Ureter (tissue), 1 donor: ENCODE results near the gene ADAT3. TPM values are rescaled to one million over a fixed set of nuclear protein-coding genes. Genes with fewer than 3 reads are reported as not detected.
"Not testable (repeated sequence)": the region's sequence is repeated elsewhere in the genome, so short reads cannot be mapped to it uniquely, and the experiment has no call there.

ENCODE experiments used
- DNase-seq: peaks from one replicate; pipeline ENCODE4 v3.0.0-alpha.2; 2020; ENCODE audit warnings: low spot score
- total RNA-seq: library from RNA; stranded (reverse); gene quantifications from one replicate; pipeline ENCODE4 v1.2.4, GENCODE V29; 2023
- donor health status: DM: yes; HTN: yes; CAD: no.

ADAT3 gene
- total RNA-seq, 1 donor from 2014 or later: 4.1 TPM

DNA sequence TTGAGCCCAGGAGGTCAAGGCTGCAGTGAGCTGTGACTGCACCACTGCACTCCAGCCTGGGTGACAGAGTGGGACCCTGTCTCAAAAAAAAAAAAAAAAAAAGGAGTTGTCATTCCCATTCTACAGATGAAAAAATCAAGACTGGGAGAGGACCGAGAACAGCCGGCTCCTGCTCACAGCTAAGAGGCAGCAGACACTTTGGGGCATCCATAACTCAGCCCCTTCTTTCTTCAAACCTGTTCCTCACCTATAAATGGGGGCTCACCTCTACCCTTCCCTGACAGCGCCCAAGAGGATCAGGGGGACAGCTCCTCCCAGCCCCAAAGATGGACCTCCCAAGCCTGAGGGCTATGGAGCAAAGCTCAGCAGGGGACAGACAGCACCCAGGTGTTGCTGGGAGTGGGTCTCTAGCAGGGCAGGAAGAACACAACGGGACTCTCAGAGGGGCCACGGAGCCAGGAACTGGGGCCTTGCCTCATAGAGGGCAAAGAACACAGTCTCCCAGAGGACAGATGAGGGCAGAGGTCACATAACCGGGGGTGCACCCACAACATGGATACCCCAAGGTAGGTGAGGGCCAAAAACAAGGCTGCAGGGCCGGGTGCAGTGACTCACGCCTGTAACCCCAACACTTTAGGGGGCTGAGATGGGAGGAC lies 38.4 kb upstream of the ADAT3 start:
- no peak for DNase-seq

DNA sequence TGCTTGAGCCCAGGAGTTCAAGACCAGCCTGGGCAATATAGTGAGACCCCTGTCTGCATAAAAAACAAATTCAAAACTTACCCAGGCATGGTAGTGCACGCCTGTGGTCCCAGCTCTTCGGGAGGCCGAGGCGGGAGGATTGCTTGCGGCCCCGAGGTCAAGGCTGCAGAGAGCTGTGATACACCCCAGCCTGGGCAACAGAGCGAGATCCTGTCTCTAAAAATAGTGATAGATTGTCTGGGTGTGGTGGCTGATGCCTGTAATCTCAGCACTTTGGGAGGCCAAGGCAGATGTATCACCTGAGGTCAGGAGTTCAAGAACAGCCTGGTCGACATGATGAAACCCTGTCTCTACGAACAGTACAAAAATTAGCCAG lies 37.9 kb upstream of the ADAT3 start:
- no peak for DNase-seq

DNA sequence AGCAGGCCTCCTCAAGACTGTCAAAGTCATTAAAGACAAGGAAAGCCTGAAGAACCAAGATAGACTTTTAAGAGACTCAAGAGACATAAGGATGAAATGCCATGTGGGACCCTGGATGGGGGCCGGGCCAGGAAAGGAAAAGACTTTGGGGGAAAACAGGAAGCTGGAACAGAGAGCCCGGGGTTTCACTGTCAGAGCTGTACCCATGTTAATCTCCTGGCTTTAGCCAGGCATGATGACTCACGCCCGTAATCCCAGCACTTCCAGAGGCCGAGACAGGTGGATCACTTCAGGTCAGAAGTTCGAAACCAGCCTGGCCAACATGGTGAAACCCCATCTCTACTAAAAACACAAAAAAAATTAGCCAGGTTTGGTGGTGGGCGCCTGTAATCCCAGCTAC lies 36.2 kb upstream of the ADAT3 start:
- no peak for DNase-seq

DNA sequence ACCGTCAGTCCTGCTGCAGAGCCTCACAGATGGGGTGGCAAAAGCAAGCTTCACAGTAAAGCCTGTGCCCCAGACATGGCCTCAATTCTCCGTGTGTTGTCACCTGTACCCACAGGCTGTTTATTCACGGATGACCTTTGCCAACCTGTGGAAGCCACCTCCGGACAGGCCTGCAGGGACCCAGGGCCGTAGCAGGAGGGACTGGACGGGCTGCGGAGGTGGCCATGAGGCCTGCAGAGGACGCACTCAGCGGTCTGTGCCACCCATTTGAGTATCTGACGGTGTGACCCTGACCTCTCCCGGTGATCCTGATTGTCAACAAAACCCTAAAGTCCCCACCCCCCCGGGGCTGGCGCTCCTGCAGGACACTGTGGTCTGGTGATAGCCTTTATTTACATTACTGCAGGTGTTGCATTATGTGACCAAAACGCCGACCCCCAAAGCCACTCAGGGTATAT lies 34.0 kb upstream of the ADAT3 start:
- DNase-seq: no peak

DNA sequence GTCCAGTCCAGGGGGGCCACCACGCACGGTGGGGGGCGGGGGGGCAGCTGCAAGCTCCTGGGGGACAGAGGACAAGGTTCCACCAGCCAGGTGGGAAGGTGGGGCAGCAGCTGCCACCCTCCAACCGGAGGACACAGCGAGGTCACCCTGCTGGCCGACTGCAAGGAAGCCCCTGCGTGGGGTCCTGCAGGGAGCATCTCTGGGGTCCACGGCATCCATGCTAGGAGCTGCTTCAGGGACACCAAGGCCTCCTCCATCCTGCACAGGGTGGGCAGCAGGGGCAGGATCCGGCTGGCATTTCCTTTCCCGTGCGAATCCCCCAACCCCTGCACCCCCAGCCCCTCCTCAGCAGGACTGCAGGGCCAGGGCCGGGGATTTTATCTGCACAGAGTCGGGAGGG lies 33.6 kb upstream of the ADAT3 start:
- no peak for DNase-seq

DNA sequence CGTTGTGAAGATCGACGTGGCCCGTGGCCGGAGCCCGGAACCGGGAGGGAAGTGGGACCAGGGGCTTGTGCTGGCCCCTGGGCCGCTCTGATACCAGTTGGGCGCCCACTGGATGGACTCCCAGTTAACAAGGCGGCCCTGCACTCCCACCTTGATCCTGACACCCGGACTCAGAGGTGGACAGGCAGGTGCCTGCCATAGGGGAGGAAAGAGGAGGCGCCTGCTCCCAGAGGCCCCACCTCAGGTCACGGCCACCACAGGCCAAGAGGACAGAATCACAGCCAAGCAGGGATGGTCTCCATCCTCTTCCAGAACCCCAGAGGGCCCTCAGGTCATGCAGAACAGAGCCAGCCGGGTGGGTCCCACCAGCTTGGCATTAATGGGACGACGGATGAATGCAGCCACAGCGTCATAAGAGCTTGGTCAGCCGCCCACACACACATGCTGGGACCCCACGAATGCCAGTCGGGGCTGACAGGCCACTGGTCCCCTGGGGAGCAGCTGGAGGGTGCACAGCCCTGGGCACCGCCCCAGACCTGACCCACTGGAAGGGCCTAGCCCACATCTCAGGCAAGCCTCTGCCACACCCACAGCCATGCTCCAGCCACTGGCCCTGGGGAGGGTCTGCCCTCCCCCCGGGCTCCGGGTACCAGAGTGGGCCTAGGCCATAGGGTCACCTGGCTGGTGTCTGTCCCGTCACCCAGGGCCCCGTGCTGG lies 32.2 kb upstream of the ADAT3 start:
- no peak for DNase-seq

DNA sequence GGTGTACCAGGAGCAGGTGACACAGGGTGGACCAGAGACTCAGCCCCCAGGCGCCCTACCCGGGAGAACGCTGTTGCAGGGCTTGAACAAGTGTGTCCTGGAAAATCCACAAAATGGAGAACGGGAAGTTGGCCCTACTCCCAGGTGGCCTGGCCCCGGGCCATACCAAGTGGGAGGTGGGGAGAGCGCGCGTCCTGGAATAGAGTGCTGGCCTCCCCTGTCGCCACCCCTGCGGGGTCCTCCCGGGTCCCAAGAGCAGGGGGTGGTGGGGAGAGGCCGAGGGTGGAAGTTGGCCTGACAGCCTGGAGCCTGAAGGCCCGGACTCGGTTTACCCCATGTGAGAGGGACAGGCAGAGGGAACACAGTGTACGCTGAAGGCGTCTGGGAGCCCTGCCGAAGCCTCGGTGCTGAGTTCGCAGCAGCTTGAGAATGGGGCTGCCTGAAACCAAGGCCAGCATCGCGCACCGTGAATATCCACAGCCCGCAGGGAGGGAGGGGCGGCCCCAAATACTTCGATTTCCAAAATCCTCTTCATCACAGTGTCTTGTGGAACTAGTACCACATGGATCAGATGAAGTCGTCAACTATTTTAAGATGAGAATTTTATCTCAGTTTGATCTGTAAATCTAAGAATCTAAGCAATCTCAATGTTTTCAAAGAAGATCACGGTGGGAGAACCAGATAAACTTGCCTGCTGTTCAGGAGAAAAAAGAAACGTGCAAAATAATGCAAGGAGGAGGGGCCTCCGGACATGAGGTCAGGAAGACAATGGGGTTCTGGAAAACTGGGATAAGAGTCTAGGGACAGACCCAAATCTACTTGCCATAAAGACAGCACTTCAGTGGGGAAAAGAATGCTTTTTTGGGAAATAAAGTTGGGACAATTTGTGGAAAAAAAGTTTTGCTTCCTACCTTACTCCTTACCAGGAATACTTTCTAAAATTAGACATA lies 31.4 kb upstream of the ADAT3 start:
- DNase-seq: peak; percentile 65

DNA sequence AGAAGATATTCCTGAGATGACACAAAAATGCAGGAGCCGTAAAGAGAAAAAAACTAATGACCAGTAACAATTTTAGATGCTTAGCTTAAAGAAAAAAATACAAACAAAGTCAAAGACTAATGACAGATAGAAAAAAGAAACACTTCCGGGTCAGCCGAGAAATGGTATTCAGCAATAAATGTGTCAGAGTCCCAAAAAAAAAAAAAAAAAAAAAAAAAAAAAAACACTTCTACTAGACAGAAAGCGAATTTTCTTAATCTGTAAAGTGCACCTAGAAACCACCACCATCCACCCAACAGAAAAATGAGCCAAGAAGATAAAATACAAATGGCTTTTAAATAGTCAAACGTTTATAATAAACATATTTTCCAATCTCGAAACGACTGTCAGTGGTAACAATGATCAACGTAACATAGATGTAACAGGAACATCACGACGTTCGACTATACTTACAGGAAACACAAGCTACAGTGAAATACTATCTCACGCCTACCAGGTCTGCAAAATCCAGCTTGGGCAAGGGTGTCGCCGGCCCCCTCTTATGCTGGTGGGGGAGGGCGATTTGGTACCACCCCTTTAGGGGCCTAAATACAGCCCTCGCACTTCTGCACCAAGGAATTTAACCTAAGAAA lies 30.5 kb upstream of the ADAT3 start:
- DNase-seq: no peak

DNA sequence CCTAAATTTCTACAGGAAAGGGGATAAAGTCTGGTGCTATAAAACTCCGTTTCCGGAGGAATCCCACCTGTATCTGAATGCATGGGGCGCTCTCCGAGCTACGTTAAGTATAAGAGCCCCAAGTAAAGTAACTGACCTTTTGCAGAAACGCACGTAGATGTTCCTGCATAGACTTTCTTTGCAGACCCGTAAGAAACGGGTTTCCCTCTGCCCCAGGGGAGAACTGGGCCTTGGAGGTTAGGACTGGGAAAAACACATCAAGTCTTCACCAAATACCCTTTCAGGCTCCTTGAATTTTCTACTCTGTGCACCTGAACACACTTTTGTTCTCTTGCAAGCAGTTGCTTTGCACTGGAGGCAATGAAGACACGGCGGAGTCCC lies 29.9 kb upstream of the ADAT3 start:
- DNase-seq: not testable (repeated sequence)

DNA sequence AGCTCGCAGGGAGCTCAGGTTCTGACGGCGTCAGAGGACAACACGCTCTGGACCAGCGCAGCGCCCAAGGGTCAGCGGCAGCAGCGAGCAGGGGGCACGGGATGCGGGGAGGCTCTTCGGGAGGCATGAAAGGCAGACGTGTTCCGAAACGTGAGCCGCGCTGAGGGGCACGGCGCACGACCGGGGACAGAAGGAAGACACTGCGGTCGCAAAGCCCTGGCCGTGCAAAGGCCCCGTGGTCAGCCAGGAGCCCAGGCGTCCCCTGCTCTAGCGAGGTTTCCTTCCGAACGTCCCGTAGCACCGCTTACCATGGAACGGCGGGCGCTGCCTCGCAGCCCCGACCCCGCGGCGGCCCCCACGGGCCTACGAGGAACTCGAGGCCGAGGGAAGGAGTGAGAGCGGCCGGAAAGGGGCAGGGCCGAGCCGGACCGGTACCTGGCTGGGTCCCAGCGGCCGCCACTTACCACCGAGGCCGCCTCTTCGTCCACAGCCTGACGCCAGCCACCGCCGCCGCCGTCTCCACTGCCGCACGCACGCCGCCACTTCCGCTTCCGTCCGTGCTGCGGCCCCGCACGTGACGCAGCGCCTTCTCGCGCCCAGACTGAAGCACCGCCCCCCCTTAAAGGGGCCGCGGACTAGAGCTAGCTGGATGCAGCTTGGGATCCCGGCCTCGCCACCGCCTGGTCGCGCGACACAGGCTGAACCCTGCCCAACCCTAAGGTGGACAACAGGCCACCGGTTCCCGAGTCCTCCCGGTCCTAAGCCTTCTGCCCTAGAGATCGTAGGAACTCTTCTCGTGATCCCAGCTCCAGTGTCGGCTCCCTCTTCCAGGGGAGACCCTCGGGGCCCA lies 29.3 kb upstream of the ADAT3 start:
- peak; percentile 91 for DNase-seq

DNA sequence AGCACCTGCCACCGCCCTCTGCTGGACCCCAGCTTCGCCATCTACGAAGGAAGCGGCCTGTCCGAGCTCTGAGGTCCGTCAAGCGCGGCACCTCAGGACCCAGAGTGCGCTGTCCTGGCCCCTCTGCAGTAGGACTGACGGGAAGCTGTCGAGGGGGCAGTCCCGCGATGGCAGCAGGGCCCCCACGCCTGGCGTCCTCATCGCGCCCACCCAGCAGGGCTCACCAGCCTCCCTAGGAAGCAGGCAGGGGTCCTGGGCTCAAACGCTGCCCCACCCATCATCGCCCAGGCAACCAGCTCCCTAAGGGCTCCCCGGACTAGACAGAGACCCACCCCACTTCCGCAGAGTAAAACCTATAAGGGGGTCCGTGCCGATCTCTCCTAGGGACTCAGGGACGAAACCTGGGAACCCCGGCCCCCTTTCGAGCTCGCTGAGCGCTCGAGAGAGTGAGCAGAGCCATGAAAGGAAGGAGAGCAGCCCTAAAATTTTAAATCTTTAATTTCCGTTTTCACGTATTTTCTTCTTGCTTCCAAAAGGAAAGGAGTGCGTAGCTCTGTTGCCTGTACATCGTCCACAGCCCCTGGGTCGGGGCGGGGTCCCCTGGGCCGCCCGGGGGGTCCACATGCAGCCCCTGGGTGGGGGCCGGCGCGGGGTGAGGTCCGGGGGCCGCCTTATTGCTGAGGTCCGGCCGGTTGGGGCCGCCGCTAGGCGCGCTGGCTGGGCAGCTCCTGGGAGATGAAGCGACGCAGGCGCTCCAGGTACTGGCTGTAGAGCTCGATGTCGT lies 28.5 kb upstream of the ADAT3 start:
- not testable (repeated sequence) for DNase-seq

DNA sequence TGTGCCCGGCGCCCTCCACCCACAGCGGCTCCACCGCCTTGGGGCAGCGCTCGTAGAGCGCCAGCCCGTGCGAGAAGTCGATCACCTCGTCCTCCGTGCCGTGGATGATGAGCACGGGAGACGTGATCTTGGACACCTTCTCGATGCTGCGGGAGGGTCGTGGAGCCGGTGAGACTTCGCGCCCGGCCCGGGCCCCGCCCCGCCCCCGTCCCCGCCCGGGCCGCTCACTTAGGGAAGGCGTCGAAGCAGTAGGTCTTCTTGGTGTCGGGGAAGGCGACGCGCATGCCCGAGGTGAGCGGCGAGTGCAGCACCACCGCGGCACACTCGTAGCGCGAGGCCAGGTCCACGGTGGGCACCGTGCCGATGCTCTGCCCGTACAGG lies 27.9 kb upstream of the ADAT3 start:
- DNase-seq: not testable (repeated sequence)

DNA sequence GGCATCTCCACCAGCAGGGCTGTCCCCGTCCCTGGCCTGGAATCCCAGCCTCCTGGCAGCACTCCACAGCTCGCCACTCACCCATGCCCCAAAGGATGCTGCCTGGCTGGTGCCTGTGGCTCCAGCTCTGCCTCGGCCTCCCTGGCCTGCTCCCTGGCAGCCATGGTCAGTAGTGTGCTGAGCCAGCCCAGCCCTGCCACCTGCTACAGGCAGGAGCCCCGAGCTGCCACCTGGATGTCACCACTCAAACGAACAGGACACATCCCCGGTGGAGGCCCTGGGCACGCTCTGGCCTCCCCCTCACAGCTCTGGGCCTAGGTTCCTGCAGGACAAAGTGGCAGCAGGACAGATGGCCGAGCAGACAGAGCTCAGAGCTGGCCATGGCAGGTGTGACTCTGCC lies 26.6 kb upstream of the ADAT3 start:
- DNase-seq: not testable (repeated sequence)

DNA sequence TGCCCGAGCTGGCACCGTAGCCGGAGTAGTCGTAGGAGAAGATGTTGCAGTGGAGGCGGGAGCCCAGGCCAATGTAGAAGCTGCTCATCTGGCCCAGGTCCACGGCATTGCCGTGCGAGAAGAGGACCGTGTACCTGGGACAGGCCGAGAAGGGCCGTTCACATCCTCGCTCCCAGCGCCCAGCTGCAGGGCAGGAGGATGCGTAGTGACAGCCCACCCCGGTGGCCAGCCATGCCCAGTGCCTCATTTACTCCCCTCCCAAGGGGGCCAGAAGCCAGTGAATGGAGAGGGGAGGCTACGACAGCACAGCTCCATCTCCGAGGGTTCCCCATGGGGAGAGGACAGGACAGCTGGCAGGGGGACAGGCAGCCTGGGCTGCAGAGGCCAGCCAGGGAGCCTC lies 25.2 kb upstream of the ADAT3 start:
- DNase-seq: not testable (repeated sequence)

DNA sequence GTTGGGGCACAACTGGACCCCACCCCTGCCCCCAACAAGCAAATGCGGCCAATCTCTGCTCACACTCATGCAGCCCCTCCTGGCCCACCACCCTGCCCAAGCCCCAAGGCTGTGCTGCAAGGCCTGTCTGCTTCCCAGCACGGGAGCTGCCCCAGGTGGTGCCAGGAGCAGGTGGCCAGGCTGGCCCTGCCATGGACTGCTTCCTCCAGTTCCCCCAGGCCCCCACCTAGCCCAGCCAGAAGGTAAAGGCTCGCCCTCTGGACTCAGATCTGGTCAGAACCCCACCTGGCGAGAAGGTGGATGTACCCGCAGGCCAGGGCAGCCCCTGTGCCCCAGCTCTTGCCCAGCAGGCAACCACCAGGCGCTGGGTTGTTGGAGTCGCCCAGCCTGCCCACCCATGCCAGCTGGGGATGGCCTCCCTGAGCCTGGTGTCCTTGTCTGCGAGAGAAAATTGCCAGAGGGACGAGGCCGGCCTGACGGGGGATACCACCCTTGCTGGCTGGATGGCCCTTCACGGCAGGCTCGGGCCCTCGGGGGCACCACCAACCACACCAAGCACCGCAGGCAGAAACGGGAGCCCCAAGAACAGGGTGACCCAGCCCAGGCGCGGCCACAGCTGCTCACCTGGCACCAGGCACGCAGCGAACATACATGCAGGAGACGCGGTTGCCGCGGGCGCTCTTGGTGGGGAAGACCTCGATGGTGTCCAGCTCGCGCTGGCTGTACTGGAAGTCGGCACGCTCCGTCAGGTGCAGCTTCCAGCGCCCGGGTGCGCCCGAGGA lies 24.4 kb upstream of the ADAT3 start:
- DNase-seq: no peak

DNA sequence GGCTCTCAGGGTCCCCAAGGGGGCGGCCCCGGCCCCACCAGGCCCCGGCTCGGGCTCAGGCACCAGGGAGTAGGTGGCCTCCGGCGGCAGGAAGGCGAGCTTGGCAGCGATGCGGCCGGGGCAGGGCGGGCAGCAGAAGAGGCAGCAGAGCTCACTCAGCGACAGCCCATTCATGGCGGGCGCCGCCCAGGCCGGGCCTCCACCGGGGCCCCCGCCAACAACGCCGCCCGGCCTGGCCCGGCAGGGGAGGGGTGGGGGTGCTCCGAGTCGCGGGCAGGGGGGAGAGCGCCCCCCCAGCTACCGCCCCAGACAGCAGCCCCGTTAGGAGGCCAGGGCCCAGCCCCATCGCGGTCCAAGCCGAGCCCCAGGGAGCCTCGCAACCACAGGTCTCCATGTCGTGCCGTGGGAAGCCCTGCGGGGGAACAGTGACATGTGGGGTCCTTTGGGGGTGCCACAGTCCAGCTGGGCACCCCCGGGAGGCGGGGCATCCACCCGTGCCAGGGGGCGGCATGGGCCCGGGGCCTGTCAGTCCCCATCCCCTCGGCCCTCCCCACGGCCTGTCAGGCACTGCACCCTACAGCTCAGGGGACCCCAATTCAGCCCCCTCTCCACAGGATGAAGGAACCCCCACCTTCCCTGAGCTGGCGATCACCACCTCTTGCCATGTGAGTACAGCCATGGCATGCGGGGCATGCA lies 23.7 kb upstream of the ADAT3 start:
- DNase-seq: not testable (repeated sequence)

DNA sequence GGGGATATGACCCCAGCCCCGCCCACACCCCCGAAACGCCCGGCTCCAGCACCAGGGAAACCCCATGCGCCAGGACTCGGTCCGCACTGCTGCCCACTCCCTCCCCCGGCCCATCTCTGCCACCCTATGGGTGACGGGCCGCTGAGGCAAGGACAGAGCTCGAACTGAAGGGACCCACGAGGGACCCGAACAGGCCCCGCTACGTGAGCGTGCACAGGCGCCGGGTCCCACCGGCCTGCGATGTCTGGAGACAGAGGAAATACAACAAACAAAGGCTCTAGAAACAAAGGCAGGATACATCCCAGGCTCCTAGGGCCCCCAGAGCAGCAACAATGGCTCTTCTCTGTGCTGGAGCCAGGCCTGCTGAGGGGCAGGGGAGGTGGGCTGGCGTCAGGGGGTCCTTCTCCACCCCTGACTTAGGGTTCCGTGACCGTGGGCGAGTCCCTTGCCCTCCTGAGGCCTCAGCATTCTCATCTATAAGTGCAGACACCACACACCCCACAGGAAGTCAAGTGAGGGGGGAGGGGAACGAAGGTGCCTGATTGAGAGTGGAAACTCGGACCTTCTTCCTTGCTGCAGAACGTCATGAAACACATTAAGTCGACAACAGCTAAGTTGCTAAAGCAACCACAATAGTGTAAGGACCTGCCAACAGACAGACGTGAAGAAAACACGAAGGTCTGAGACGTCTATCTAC lies 23.0 kb upstream of the ADAT3 start:
- peak; percentile 61 for DNase-seq
